Lung (tissue), 12 donors: ENCODE data around the gene TOLLIP. TPM values are rescaled to one million over a fixed set of nuclear protein-coding genes. Genes with fewer than 3 reads are reported as not detected.

Experiments
- ATAC-seq: fragments of 200-7000 bp; cut with Tn5 transposase; one replicate; pipeline ENCODE4 v1.9.1; 2020; ENCODE audit warnings: moderate number of reproducible peaks; ENCODE audit not compliant: insufficient read depth, low FRiP score
- DNase-seq, 3 donors: peaks; one replicate each; pipeline ENCODE4 v3.0.0-alpha.2; 2013 to 2017
- H3K27ac ChIP-seq, 2 donors: one replicate each; pipeline ENCODE4 v1.5.1; 2013; ENCODE audit warnings: mild to moderate bottlenecking in 2 of 2, moderate library complexity in 2 of 2, control low read depth in 1 of 2, inconsistent platforms in 1 of 2, low read depth in 1 of 2, low read length in 1 of 2
- H3K27me3 ChIP-seq, 3 donors: one replicate each; pipeline ENCODE4 v1.5.1; 2013; ENCODE audit warnings: low read length in 2 of 3; ENCODE audit not compliant: control insufficient read depth in 3 of 3, insufficient read depth in 3 of 3
- H3K36me3 ChIP-seq, 4 donors: one replicate each; pipeline ENCODE4 v1.5.1; 2013; ENCODE audit warnings: low read length in 4 of 4, mild to moderate bottlenecking in 1 of 4, moderate library complexity in 1 of 4; ENCODE audit not compliant: control insufficient read depth in 4 of 4, insufficient read depth in 4 of 4
- H3K4me1 ChIP-seq, 5 donors: one replicate each; pipeline ENCODE4 v1.5.1; 2013; ENCODE audit warnings: low read length in 5 of 5, mild to moderate bottlenecking in 2 of 5, moderate library complexity in 1 of 5; ENCODE audit not compliant: control insufficient read depth in 5 of 5, insufficient read depth in 5 of 5
- H3K4me3 ChIP-seq: one replicate; pipeline ENCODE4 v1.5.1; 2013; ENCODE audit warnings: mild to moderate bottlenecking, control low read depth, moderate library complexity
- H3K9ac ChIP-seq, 2 donors: one replicate each; pipeline ENCODE4 v1.5.1; 2013; ENCODE audit warnings: low read length in 2 of 2, control low read depth in 1 of 2; ENCODE audit not compliant: insufficient read depth in 1 of 2
- H3K9me3 ChIP-seq, 4 donors: one replicate each; pipeline ENCODE4 v1.5.1; 2013; ENCODE audit warnings: low read length in 3 of 4, mild to moderate bottlenecking in 1 of 4, moderate library complexity in 1 of 4; ENCODE audit not compliant: control insufficient read depth in 4 of 4, insufficient read depth in 3 of 4
- WGBS, 2 donors: extraction: QIAGEN DNeasy Blood & Tissue Kit; methylation state at CpG; one replicate each; pipeline ENCODE4 v1.1.7; 2013; 5-methylcytosine and 5-hydroxymethylcytosine counted together
- polyA plus RNA-seq, 2 donors: library from polyadenylated mRNA; stranded (reverse); fragments of 200-250 nt; gene quantifications; one replicate each; pipeline ENCODE4 v1.2.1, GENCODE V29; 2013
- total RNA-seq, 2 donors: library from RNA; depleted of rRNA in 1 of 2; stranded (reverse); fragments of >200 nt in 1 of 2; gene quantifications; one replicate each; pipeline ENCODE4 v1.2.1, GENCODE V29; 2014 to 2021
- TF ChIP-seq, protein P1 (sequence below): IDR thresholded peaks from 2 replicates; pipeline ENCODE4 v1.5.1; 2012; ENCODE audit warnings: mild to moderate bottlenecking; ENCODE audit errors: control extremely low read depth, extremely low read depth
- donor health status: control.
- donor health status: control.
- donor health status: Bipolar disorder and iron deficiency.
- donor health status: healthy.
- donor health status: DM: yes; HTN: yes; CAD: no.

Gene TOLLIP
- total and polyA plus RNA-seq, 4 donors, result 26.9 to 79.4 (median 43.4) TPM

DNA sequence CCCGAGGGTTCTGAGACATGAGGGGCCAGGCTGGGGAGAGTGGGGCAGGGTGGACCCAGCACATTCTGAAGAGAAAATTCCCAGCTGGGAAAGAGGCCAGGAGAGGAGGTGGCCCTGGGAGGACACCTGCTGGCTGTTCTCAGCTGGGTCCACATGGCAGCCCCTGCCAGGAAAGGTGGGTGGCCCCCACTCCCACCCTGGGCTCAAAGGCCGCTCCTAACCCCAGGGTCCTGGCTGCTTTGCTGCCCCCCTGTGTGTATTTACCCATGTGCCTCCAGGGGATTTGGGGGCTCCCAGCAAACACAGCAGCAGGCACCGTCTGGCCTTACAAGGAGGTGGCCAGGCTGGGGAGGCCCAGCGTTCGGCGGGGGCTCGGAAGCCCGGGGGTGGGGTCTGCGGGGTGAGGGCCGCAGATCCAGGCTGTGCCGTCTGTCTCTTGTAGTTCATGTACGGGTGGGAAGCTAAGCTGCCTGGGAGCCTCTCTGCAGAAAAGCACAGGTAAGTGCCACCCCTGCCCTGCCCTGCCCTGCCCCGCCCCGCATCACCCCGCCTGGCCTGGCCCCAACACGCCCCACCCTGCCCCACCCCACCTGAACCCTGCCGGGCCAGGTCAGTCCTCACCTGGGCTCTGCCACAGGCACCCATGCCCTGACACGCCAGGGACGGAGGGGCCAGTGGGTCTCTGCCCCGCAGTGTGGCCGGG is 75.9 kb downstream of the TOLLIP start:
- Histone ChIP-seq H3K4me3 (no peak overlapping the region), H3K27ac (no peak overlapping the region), H3K9me3 (no peaks in the 10 kb centered on the region), H3K4me1 (no peaks in the 10 kb centered on the region), H3K36me3 (no peaks in the 10 kb centered on the region), H3K27me3 (peaks cover 0 to 7% (median 0%) of the 10 kb centered on the region in 3 donors), H3K9ac (no peak overlapping the region)
- WGBS, 2 donors, result 75 to 84% methylated on average over 19 to 21 of the region's 21 CpGs
- TF ChIP-seq, protein P1, sequence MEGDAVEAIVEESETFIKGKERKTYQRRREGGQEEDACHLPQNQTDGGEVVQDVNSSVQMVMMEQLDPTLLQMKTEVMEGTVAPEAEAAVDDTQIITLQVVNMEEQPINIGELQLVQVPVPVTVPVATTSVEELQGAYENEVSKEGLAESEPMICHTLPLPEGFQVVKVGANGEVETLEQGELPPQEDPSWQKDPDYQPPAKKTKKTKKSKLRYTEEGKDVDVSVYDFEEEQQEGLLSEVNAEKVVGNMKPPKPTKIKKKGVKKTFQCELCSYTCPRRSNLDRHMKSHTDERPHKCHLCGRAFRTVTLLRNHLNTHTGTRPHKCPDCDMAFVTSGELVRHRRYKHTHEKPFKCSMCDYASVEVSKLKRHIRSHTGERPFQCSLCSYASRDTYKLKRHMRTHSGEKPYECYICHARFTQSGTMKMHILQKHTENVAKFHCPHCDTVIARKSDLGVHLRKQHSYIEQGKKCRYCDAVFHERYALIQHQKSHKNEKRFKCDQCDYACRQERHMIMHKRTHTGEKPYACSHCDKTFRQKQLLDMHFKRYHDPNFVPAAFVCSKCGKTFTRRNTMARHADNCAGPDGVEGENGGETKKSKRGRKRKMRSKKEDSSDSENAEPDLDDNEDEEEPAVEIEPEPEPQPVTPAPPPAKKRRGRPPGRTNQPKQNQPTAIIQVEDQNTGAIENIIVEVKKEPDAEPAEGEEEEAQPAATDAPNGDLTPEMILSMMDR, result no peak
- ATAC-seq (no peak), DNase-seq (peak in 1 of 3 donors; percentile 8)

DNA sequence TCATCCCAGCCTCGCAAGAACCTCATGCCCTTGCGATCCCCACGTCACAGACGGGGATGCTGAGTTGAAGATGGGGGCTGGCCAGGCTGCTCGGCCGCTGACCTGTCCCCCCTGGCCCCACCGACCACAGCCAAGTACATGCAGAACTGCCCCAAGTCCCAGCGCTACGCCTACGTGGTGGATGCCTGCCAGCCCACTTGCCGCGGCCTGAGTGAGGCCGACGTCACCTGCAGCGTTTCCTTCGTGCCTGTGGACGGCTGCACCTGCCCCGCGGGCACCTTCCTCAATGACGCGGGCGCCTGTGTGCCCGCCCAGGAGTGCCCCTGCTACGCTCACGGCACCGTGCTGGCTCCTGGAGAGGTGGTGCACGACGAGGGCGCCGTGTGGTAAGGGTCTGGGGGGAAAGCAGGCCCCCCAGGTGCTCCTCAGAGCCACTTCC is 76.5 kb downstream of the TOLLIP start:
- Histone ChIP-seq H3K27ac (no peak overlapping the region), H3K4me1 (no peaks in the 10 kb centered on the region), H3K36me3 (no peaks in the 10 kb centered on the region), H3K4me3 (no peak overlapping the region), H3K9ac (no peak overlapping the region), H3K27me3 (peaks cover 0 to 7% (median 0%) of the 10 kb centered on the region in 3 donors), H3K9me3 (no peaks in the 10 kb centered on the region)
- DNase-seq (peak in 1 of 3 donors; percentile 8), ATAC-seq (no peak)
- TF ChIP-seq, protein P1, result no peak
- 72 to 80% methylated on average over 30 of the region's 30 CpGs for WGBS, 2 donors

DNA sequence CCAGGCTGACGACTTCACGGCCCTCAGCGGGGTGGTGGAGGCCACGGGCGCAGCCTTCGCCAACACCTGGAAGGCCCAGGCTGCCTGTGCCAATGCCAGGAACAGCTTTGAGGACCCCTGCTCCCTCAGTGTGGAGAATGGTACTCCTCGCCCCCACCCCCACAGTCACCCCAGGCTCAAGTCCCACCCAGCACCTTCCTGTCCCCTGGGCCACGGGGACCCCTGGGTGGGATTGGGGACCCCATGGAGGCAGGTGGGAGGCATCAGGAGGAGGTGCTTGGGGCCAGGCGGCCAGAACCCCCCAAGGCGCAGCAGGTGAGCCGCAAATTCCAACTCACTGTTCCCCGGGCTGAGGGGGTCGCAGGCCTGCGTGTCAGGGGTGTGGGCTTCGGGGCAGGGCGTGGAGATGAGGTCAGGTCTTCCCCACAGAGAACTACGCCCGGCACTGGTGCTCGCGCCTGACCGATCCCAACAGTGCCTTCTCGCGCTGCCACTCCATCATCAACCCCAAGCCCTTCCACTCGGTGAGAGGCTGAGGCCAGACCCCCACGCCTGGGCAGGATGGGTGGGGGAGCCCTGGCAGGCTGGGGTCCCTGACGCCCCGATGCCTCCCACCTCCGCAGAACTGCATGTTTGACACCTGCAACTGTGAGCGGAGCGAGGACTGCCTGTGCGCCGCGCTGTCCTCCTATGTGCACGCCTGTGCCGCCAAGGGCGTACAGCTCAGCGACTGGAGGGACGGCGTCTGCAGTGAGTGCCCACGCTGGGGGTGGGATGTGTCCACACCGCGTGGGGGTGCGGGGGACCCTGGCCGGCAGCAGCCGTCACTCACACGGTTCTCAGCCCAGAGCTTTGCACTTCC is 77.2 kb downstream of the TOLLIP start:
- H3K4me1 ChIP-seq, result no peaks in the 10 kb centered on the region
- H3K27me3 ChIP-seq, result peaks cover 0 to 7% (median 0%) of the 10 kb centered on the region in 3 donors
- ATAC-seq (no peak), DNase-seq (peak in 1 of 3 donors; percentile 11)
- no peak overlapping the region for H3K9ac ChIP-seq
- no peaks in the 10 kb centered on the region for H3K9me3 ChIP-seq
- TF ChIP-seq, protein P1, result no peak
- H3K27ac ChIP-seq, result no peak overlapping the region
- WGBS, 2 donors, result 80 to 81% methylated on average over 46 of the region's 46 CpGs
- no peak overlapping the region for H3K4me3 ChIP-seq
- no peaks in the 10 kb centered on the region for H3K36me3 ChIP-seq
